NCI-H1105 (cell line): Measurements from ENCODE around the gene AOC2.
"Not testable (repeated sequence)": the region's sequence is repeated elsewhere in the genome, so short reads cannot be mapped to it uniquely, and the experiment has no call there.

Experiments used
- DNase-seq: peaks from one replicate; lab custom pipeline; 2025; lab: John Stamatoyannopoulos, UW

Gene AOC2

GRCh38 chr17:42853968-42854790 lies 9.8 kb downstream of the AOC2 start:
- no peak for DNase-seq

GRCh38 chr17:42855048-42855596 lies 10.7 kb downstream of the AOC2 start:
- no peak for DNase-seq

- not testable (repeated sequence) for DNase-seq
Observed at GRCh38 chr17:42856093-42856492, 11.7 kb downstream of the AOC2 start.

GRCh38 chr17:42856516-42856915 lies 12.1 kb downstream of the AOC2 start:
- not testable (repeated sequence) for DNase-seq

GRCh38 chr17:42857389-42857788 lies 13.0 kb downstream of the AOC2 start:
- no peak for DNase-seq

GRCh38 chr17:42865638-42866094 lies 21.3 kb downstream of the AOC2 start:
- DNase-seq, result no peak

- DNase-seq, result no peak
Observed at GRCh38 chr17:42866216-42866615, 21.8 kb downstream of the AOC2 start.

GRCh38 chr17:42866631-42867575 lies 22.5 kb downstream of the AOC2 start:
- DNase-seq, result no peak

GRCh38 chr17:42867694-42868261 lies 23.4 kb downstream of the AOC2 start:
- DNase-seq, result not testable (repeated sequence)

GRCh38 chr17:42868338-42868737 lies 24.0 kb downstream of the AOC2 start:
- no peak for DNase-seq

GRCh38 chr17:42871647-42872046 lies 27.3 kb downstream of the AOC2 start:
- DNase-seq, result no peak

GRCh38 chr17:42872251-42872965 lies 28.0 kb downstream of the AOC2 start:
- no peak for DNase-seq

GRCh38 chr17:42873315-42873714 lies 28.9 kb downstream of the AOC2 start:
- no peak for DNase-seq

GRCh38 chr17:42873932-42874695 lies 29.7 kb downstream of the AOC2 start:
- not testable (repeated sequence) for DNase-seq

GRCh38 chr17:42877037-42877436 lies 32.7 kb downstream of the AOC2 start:
- DNase-seq, result no peak

- DNase-seq, result no peak
Observed at GRCh38 chr17:42878123-42878880, 33.9 kb downstream of the AOC2 start.

GRCh38 chr17:42878924-42879595 lies 34.7 kb downstream of the AOC2 start:
- DNase-seq, result no peak

- no peak for DNase-seq
Observed at GRCh38 chr17:42879596-42879985, 35.2 kb downstream of the AOC2 start.

GRCh38 chr17:42880776-42881310 lies 36.5 kb downstream of the AOC2 start:
- DNase-seq, result no peak
